Caki2 (cell line): ENCODE data around the gene BEST1. TPM values are rescaled to one million over a fixed set of nuclear protein-coding genes. Genes with fewer than 3 reads are reported as not detected.
"Not testable (repeated sequence)": the region's sequence is repeated elsewhere in the genome, so short reads cannot be mapped to it uniquely, and the experiment has no call there.

Source experiments
- DNase-seq: peaks from one replicate; pipeline ENCODE4 v3.0.0-alpha.2; 2015; ENCODE audit warnings: low read depth
- in situ Hi-C: cut with HindIII; loops from 2 replicates; pipeline ENCODE4 v1.10.0; 2016; ENCODE audit warnings: low sequenced_read_pairs, low pct_unique_long_range_greater_than_20kb, mixed read lengths
- total RNA-seq: library from RNA; depleted of rRNA; stranded (reverse); fragments of >200 nt; shearing (Covaris generic); gene quantifications from 2 replicates; pipeline ENCODE4 v1.2.3, GENCODE V29; 2014; ENCODE audit warnings: low replicate concordance

BEST1 gene
- total RNA-seq, 1 experiment from 2014 or later, result not detected

- DNase-seq, result no peak
- in situ Hi-C loops, result no loop called here
Measured at GRCh38 chr11:61959114-61959513, 9.0 kb downstream of the BEST1 start.

GRCh38 chr11:61959678-61960077 is 9.5 kb downstream of the BEST1 start:
- no peak for DNase-seq
- in situ Hi-C loops, result no loop called here

- in situ Hi-C loops, result no loop called here
- no peak for DNase-seq
Measured at GRCh38 chr11:61960532-61960931, 10.4 kb downstream of the BEST1 start.

- DNase-seq, result peak; percentile 77
- in situ Hi-C loops, result no loop called here
Measured at GRCh38 chr11:61961570-61962212, 11.5 kb downstream of the BEST1 start.

- in situ Hi-C loops, result no loop called here
- no peak for DNase-seq
Measured at GRCh38 chr11:61962213-61963015, 12.3 kb downstream of the BEST1 start.

- in situ Hi-C loops, result no loop called here
Measured at GRCh38 chr11:61963016-61963281, 12.8 kb downstream of the BEST1 start.

GRCh38 chr11:61963282-61964057 is 13.3 kb downstream of the BEST1 start:
- in situ Hi-C loops, result no loop called here
- peak; percentile 80 for DNase-seq

More at GRCh38 chr11:61963016-61963281, 12.8 kb downstream of the BEST1 start:
- no peak for DNase-seq

- in situ Hi-C loops, result no loop called here
- DNase-seq, result no peak
Measured at GRCh38 chr11:61964058-61964665, 14.0 kb downstream of the BEST1 start.

- peak; percentile 12 for DNase-seq
- in situ Hi-C loops, result not testable (repeated sequence)
Measured at GRCh38 chr11:61964666-61965271, 14.6 kb downstream of the BEST1 start.

- DNase-seq, result peak; percentile 41
- in situ Hi-C loops, result no loop called here
Measured at GRCh38 chr11:61966734-61967115, 16.6 kb downstream of the BEST1 start.

- in situ Hi-C loops, result no loop called here
Measured at GRCh38 chr11:61967116-61967923, 17.2 kb downstream of the BEST1 start, which contains the start of gene FTH1. FTH1 (minus strand) TSS chr11:61967634; CDS start chr11:61967425, 209 bp downstream.

GRCh38 chr11:61967924-61968757 is 18.0 kb downstream of the BEST1 start:
- peak; percentile 66 for DNase-seq
- in situ Hi-C loops, result no loop called here

More at GRCh38 chr11:61967116-61967923, 17.2 kb downstream of the BEST1 start, which contains the start of gene FTH1:
- peak; percentile 89 for DNase-seq

GRCh38 chr11:61968758-61969390 is 18.7 kb downstream of the BEST1 start:
- DNase-seq, result peak; percentile 36
- in situ Hi-C loops, result no loop called here

- peak; percentile 35 for DNase-seq
- in situ Hi-C loops, result no loop called here
Measured at GRCh38 chr11:61969391-61969758, 19.2 kb downstream of the BEST1 start.

- in situ Hi-C loops, result no loop called here
- DNase-seq, result peak; percentile 39
Measured at GRCh38 chr11:61969838-61970662, 19.9 kb downstream of the BEST1 start.
